ENCODE measurements around the gene EIF4G3.
"Not testable (repeated sequence)": the region's sequence is repeated elsewhere in the genome, so short reads cannot be mapped to it uniquely, and the experiment has no call there.

EIF4G3 gene

GRCh38 chr1:21030181-21030580 lies 146.5 kb downstream of the EIF4G3 start:
- DNase-seq (ENCODE audit: low spot score), result no peak

GRCh38 chr1:21028520-21029145 lies 148.1 kb downstream of the EIF4G3 start:
- no peak for DNase-seq (ENCODE audit: low spot score)

- no peak for DNase-seq (ENCODE audit: low spot score)
Observed at GRCh38 chr1:21027805-21028204, 148.9 kb downstream of the EIF4G3 start.

- DNase-seq (ENCODE audit: low spot score), result peak; percentile 54
Observed at GRCh38 chr1:21024918-21025317, 151.8 kb downstream of the EIF4G3 start.

GRCh38 chr1:21024136-21024896 lies 152.4 kb downstream of the EIF4G3 start:
- DNase-seq (ENCODE audit: low spot score), result not testable (repeated sequence)

- DNase-seq (ENCODE audit: low spot score), result peak; percentile 75
Observed at GRCh38 chr1:21022279-21023040, 154.2 kb downstream of the EIF4G3 start.

- DNase-seq (ENCODE audit: low spot score), result no peak
Observed at GRCh38 chr1:21021311-21021710, 155.4 kb downstream of the EIF4G3 start.

- DNase-seq (ENCODE audit: low spot score), result no peak
Observed at GRCh38 chr1:21020151-21020550, 156.5 kb downstream of the EIF4G3 start.

GRCh38 chr1:21018673-21019072 lies 158.0 kb downstream of the EIF4G3 start:
- DNase-seq (ENCODE audit: low spot score), result no peak

- no peak for DNase-seq (ENCODE audit: low spot score)
Observed at GRCh38 chr1:21013510-21013909, 163.2 kb downstream of the EIF4G3 start.

GRCh38 chr1:21012937-21013336 lies 163.8 kb downstream of the EIF4G3 start:
- DNase-seq (ENCODE audit: low spot score), result no peak

- DNase-seq (ENCODE audit: low spot score), result no peak
Observed at GRCh38 chr1:21007876-21008275, 168.8 kb downstream of the EIF4G3 start.

- no peak for DNase-seq (ENCODE audit: low spot score)
Observed at GRCh38 chr1:21005466-21006239, 171.0 kb downstream of the EIF4G3 start.

- DNase-seq (ENCODE audit: low spot score), result no peak
Observed at GRCh38 chr1:21003281-21004045, 173.2 kb downstream of the EIF4G3 start.

GRCh38 chr1:21001042-21001441 lies 175.7 kb downstream of the EIF4G3 start:
- no peak for DNase-seq (ENCODE audit: low spot score)

GRCh38 chr1:21000245-21000594 lies 176.5 kb downstream of the EIF4G3 start:
- DNase-seq (ENCODE audit: low spot score), result no peak

GRCh38 chr1:20999525-21000244 lies 177.0 kb downstream of the EIF4G3 start:
- no peak for DNase-seq (ENCODE audit: low spot score)

- DNase-seq (ENCODE audit: low spot score), result no peak
Observed at GRCh38 chr1:20998826-20999225, 177.9 kb downstream of the EIF4G3 start.

GRCh38 chr1:20997602-20998224 lies 179.0 kb downstream of the EIF4G3 start:
- DNase-seq (ENCODE audit: low spot score), result no peak

GRCh38 chr1:20996554-20996953 lies 180.1 kb downstream of the EIF4G3 start:
- DNase-seq (ENCODE audit: low spot score), result no peak
